ENCODE measurements around the gene ATP6V0A4. TPM values are rescaled to one million over a fixed set of nuclear protein-coding genes. Genes with fewer than 3 reads are reported as not detected.
A peak's percentile ranks its signal among the peaks of the same experiment; 100 is the strongest.

The ATP6V0A4 gene
- total RNA-seq, 1 donor from 2014 or later, result 0.88 TPM

DNA sequence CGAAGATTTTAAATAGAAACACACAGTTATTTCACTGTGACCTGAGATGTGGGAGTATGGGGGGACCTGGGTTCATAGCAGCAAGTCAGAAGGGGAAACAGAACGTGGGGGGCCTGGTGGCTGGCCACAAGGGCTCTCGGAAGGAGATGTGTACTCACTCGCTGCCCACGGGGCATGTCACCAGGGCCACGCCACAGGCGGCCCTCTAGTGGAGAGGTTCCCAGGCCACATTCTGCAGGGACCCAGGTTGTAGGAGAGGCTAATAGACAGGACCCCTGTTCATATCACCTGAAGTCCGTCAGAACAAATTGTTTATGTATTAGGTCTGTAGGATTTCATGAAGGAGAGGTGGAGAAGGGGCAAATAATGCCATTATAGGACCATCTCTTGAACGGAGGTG is 71.7 kb downstream of the ATP6V0A4 start:
- TF ChIP-seq, protein P1, sequence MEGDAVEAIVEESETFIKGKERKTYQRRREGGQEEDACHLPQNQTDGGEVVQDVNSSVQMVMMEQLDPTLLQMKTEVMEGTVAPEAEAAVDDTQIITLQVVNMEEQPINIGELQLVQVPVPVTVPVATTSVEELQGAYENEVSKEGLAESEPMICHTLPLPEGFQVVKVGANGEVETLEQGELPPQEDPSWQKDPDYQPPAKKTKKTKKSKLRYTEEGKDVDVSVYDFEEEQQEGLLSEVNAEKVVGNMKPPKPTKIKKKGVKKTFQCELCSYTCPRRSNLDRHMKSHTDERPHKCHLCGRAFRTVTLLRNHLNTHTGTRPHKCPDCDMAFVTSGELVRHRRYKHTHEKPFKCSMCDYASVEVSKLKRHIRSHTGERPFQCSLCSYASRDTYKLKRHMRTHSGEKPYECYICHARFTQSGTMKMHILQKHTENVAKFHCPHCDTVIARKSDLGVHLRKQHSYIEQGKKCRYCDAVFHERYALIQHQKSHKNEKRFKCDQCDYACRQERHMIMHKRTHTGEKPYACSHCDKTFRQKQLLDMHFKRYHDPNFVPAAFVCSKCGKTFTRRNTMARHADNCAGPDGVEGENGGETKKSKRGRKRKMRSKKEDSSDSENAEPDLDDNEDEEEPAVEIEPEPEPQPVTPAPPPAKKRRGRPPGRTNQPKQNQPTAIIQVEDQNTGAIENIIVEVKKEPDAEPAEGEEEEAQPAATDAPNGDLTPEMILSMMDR (IDR thresholded peaks at IDR 0.05; ENCODE audit: insufficient read depth, low read length, poor library complexity, severe bottlenecking), result peak; percentile 10
- H3K36me3 ChIP-seq (ENCODE audit: control insufficient read depth, insufficient read depth, low read length), result no peaks in the 10 kb centered on the region
- DNase-seq (ENCODE audit: low read depth), result no peak
- no peaks in the 10 kb centered on the region for H3K27me3 ChIP-seq (ENCODE audit: control insufficient read depth, insufficient read depth, low read length)
- H3K4me3 ChIP-seq (ENCODE audit: low read depth, low read length), result no peak overlapping the region

DNA sequence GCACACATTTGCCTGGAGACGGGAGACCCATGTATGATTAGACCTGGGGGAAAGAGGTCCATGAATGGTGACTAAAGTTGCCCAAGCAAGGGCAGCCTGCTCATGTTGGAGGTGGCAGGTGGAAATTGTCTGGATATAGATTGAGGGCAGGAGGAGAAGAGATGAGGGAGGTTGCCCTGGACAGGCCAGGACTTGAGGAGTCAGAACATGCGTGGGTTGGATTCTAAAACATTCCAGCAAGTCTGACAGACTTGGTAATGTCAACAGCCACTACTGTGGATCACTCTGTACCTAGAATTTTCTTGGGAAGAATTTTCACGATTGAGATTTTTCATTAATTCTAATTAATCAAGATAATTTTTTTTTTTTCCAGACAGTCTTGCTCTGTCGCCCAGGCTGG is 77.7 kb downstream of the ATP6V0A4 start:
- Histone ChIP-seq H3K36me3 (ENCODE audit: control insufficient read depth, insufficient read depth, low read length) (no peaks in the 10 kb centered on the region), H3K27me3 (ENCODE audit: control insufficient read depth, insufficient read depth, low read length) (no peaks in the 10 kb centered on the region), H3K4me3 (ENCODE audit: low read depth, low read length) (no peak overlapping the region)
- TF ChIP-seq, protein P1 (IDR thresholded peaks at IDR 0.05; ENCODE audit: insufficient read depth, low read length, poor library complexity, severe bottlenecking), result no peak
- DNase-seq (ENCODE audit: low read depth), result no peak

DNA sequence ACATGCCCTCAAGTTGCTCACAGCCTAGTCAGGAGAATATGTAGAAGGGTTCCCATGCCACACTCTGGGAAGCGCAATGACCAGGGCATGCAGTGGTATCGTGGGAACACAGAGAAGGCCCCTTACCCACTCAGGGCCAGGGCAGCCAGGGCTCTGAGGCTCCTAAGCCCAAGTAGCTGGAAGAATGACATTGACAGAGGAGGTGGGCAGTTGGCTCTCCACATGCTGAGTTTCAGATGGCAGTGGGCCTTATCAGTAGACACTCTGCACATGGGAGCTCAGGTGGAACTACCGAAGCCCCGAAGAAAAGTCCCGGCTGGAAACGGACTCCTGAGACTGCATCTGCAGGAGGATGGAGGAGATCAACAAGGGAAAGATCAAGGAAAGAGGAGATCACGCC is 81.1 kb downstream of the ATP6V0A4 start:
- TF ChIP-seq, protein P1 (IDR thresholded peaks at IDR 0.05; ENCODE audit: insufficient read depth, low read length, poor library complexity, severe bottlenecking), result no peak
- no peaks in the 10 kb centered on the region for H3K36me3 ChIP-seq (ENCODE audit: control insufficient read depth, insufficient read depth, low read length)
- no peak for DNase-seq (ENCODE audit: low read depth)
- H3K4me3 ChIP-seq (ENCODE audit: low read depth, low read length), result no peak overlapping the region
- H3K27me3 ChIP-seq (ENCODE audit: control insufficient read depth, insufficient read depth, low read length), result no peaks in the 10 kb centered on the region

DNA sequence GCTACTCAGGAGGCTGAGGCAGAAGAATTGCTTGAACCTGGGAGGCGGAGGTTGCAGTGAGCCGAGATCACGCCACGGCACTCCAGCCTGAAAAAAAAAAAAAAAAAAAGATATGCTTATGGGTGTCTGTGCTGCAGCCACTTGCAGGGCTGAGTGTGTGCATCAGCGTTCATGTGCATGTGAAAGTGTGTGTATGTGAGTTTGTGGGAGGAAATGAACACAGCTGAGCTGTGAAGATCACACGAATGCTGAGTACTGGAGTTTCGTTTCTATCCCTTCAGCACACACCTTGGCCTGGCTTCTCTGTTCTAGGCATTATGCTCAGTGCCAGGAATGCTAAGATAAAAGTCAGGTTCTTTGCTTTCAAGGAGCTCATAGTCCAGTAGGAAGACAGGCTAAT is 84.8 kb downstream of the ATP6V0A4 start:
- no peak for DNase-seq (ENCODE audit: low read depth)
- no peaks in the 10 kb centered on the region for H3K36me3 ChIP-seq (ENCODE audit: control insufficient read depth, insufficient read depth, low read length)
- TF ChIP-seq, protein P1 (IDR thresholded peaks at IDR 0.05; ENCODE audit: insufficient read depth, low read length, poor library complexity, severe bottlenecking), result no peak
- no peak overlapping the region for H3K4me3 ChIP-seq (ENCODE audit: low read depth, low read length)
- H3K27me3 ChIP-seq (ENCODE audit: control insufficient read depth, insufficient read depth, low read length), result no peaks in the 10 kb centered on the region

DNA sequence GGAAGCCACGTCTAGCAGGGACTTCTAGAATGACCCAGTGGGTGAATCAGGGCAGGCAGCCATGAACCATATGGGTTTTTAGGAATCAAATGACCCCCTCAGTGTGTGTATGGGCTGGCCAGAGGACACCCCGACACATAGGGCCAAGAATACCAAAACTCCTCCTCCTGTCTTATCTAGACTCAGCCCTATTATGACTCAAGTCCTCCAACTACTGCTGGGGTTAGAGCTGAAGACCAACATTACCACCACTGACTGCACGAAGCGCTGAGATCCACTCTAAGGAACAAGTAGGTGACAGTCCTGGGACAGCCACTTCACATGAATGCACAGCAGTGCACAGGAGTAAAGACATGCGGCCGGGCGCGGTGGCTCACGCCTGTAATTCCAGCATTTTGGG is 85.3 kb downstream of the ATP6V0A4 start:
- DNase-seq (ENCODE audit: low read depth), result no peak

More for the DNA sequence above, 85.3 kb downstream of the ATP6V0A4 start:
- Histone ChIP-seq H3K4me3 (ENCODE audit: low read depth, low read length) (no peak overlapping the region), H3K36me3 (ENCODE audit: control insufficient read depth, insufficient read depth, low read length) (no peaks in the 10 kb centered on the region), H3K27me3 (ENCODE audit: control insufficient read depth, insufficient read depth, low read length) (no peaks in the 10 kb centered on the region)
- TF ChIP-seq, protein P1 (IDR thresholded peaks at IDR 0.05; ENCODE audit: insufficient read depth, low read length, poor library complexity, severe bottlenecking), result no peak

Measured in kidney epithelial cell (primary cell).